SW480 (cell line): ENCODE results near the gene EMX2.

ENCODE experiments used
- DNase-seq: peaks from one replicate; pipeline ENCODE4 v3.0.0-alpha.2; 2016; ENCODE audit warnings: low spot score

Gene EMX2

DNA sequence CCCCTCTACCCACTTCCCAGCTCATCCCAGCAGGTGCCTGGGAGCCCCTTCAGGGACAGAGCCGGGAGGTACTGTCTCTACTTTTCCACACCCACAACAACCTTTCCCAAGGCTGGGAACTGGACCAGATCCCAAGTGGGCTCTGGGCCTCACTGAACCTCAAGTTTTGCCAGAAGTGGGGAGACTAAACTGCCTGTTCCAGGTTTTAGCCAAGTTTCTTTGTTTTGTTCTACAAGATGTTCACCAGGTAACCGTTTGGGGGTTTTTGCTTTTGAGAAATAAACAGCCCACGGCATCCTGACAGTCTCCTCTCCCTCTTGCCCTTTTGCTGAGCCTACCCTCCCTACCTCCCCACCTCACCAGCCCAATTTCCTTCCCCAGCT, 10.6 kb upstream of the EMX2 start:
- DNase-seq, result no peak

DNA sequence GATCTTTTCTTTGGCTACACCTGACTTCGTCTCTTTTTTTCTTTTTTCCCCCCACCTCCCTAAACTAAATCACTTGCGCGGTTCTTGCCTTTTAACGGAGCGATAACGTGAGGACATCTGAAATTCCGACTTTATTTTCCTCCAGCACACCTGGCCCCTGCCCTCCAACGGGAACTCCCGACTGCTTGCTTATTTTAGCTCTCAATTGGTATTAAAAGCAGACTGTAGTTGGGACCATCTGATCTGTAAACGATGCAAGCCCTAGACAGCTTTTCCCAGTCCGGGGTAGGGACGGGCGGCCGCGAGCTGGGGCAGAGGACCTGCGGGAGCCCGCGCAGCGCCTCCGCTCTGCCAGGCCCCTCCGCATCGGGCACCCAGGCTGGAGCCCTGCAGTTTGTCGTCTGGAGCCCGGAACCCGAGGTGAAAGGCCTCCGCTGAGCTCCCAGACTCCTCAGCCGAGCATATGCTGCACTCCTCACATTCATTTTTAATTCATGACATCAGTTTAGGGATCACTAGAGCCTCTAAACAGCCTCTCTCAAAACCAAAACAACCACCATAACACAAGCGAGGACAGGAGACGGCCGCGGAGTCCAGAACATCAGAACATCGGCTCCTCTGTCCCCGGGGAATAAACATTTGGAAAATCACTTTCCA, 10.0 kb upstream of the EMX2 start:
- DNase-seq, result no peak

DNA sequence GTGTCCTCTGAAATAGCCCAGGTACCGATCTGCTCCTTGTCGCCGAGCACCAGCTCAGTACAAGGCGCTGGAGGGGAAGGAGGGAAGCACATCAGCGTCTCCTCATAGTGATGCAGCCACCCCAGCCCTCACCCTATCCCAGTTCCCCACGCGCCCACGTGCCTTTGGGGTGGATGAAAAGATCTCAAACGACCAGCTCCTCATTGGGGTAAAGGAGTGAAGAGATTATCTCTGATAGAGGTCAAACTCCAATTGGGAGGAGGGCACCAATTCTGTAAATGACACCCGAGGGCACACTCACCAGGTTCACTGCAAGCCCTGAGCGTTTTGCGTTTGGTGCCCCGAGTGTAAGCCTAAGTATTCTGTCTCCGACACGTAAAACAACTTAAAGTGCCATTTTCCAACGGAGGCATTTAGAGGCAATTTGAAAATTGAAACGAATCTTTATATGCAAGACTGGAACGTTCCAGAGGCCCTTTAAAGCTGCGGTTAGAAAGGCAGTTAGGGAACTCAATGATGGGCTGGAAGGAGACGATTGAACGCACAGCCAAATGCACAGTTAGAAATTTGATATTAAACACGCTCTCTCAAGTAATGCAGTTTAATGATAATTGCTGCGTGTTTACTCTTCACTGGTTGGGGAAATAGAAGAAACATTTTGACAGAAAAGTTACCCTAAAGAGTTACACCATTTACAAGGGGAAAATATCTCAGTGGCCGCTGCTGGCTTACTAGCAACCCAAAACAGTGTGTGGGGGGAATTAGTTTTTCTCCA, 8.9 kb upstream of the EMX2 start:
- DNase-seq, result no peak

DNA sequence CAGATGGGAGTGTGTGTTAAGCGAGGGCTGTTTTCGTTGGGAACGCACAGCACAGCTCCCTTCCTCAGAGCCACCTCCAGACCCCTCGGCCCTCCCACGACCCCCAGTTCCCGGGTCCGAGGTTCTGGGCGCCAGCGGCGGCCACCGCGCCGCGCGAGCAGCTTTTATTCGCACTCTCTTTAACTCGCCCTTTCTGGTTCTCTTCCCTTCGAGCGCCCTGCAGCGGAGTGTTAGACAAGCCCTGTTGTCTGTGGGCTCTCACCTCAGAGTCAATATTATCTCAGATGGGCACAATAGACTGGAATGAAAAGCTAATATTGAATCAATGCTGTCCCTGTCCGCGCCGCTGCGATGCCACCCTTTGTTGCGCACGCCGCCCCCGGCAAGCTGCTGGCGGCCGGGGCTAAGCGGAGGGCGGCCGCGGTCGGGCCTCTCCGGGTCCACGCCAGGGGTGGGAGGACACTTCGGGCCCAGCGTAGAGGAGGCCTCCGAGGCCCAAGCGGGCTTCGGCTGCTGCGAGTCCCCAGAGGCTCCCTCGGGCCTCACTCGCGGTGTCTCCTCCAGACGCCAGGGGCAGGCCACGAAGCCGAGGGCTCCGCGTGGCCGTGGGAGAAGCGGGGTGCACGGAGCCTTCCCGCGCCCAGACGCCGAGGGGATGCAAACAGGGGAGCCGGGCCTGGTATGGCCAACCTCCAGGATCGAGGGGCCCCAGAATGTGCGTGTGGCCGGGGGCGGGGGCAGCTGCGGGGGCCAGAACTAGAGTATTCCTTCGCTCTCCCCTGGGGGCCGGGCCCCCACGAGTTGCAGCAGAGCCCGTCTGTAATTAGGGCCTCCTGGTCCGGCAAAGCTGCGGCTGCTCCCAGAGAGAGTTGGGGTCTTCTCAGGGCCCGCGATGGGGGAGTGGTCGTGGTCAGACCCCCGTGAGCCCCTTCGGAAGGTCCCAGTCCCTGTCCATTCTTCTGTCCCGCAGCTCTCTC, 7.9 kb upstream of the EMX2 start:
- no peak for DNase-seq

DNA sequence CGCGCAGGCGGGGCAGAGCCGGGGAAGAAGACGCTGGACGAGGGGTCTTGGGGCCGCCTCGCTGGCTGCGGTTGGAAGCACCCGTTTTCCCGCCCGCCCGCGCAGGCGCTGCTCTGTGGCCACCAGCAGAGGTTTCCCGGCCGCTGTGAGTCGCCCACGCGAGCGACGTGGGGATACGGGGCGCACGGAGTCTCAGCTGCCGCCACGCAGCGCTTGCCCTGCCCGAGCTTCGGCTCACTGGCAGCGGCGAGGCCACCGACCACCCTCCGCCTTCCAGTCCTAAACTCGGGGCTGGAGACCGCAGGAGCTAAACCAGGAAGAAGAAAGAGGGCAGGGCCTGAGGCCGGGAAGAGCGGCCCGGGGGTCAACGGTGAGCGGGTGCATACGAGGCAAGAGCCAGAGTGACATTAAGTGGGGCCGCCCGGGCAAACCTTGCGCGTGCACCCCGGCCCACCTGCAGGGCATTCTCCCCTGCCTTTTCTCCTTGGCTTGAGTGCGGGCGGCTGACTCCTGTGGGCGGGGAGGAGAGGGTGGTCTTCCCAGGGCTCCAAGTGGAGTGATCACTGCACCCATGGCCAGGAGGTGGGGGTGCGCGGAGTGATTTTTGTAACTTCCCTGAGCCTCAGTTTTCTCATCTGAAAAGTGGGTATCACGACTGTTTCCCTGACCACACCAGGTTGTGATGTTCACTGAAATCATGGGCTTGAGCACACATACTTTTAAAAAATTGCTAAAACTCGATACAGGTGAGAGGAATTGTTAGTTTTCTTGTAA, 7.1 kb upstream of the EMX2 start:
- no peak for DNase-seq

DNA sequence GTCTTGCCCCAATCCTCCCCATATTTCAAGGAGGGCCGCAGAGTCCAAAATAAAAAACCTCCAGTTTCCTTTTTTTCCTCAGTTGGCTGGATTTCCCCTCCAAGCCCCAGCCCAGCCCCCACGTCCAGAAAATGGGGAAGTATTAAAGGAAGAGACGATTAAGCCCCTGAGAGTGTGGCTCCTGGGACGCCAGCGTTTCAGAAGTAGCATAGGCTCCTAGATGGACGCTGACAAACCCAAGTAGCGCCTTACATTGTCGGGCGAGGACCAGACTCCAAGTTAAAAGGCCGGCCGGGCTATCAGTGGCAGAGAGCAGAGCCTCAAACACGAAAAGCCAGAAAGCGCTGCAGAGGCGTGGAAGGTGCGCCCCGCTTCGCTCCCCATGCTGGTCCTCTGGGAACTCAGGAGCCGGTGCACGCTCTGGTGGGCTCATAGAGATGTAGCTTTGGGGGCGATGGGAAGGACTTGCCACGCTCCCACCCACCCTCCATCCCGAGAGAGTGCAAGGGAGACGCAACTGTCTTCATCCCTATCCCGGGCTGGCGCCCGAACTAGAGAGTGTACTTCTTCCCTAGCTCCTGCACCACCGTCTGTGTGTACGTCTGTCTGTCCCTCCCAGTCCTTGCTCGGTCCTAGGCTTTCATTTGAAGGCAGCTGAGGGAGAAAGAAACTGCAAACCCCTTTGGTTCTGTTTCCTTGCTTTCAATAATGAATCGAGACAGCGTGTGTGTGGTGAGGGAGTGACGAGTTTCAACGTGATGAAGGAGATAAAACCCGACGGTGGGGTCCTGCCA, 6.3 kb upstream of the EMX2 start:
- DNase-seq, result no peak

DNA sequence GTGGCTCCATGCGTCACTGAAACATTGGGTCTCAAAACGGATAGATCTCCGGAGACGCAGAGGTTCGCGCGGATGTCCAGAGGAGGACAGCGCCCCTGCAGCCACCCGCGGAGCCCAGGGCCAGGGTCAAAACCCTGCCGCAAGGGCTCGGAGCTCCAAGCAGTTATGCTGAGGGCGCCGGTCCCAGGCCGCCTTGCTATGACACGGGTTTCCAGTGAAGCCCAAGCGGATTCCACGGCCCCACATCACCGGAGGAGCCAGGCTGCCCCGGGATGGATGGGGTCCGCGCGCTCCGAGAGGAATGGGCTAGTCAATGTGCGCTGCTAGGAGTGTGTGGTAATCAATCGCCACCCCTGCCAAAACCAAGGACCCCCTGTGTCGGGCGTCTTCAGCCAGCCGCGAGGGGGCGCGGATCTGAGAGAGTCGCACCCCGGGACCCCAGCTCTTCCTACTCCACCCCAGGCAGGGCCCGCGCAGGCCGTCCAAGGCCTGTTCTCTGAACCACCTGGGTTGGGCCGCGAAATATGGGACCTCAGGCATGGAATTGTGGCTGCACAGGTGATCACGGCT, 5.6 kb upstream of the EMX2 start:
- DNase-seq, result no peak

DNA sequence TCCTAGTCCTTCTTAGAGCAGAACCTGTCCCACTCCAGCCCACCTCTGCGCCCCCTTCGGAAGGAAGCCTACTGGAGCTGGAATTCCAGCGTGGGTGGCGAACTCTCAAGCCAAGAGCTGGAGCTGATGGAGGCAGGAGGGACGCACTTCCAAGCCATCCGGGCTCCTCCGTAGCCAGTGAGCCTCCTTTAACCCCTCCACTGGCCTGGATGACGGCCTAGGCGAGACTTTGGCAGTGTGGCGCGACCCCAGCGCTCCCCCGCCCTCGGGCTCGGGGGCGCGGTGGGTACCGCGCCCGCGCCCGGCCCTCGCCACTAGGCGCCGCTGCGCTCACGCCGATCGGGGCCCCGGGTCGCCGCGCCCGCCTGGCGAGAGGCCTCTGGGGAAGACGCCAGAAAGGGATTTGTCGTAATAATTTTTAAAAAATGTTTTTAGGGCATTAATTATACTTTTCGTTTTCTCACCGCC, 5.1 kb upstream of the EMX2 start:
- no peak for DNase-seq

DNA sequence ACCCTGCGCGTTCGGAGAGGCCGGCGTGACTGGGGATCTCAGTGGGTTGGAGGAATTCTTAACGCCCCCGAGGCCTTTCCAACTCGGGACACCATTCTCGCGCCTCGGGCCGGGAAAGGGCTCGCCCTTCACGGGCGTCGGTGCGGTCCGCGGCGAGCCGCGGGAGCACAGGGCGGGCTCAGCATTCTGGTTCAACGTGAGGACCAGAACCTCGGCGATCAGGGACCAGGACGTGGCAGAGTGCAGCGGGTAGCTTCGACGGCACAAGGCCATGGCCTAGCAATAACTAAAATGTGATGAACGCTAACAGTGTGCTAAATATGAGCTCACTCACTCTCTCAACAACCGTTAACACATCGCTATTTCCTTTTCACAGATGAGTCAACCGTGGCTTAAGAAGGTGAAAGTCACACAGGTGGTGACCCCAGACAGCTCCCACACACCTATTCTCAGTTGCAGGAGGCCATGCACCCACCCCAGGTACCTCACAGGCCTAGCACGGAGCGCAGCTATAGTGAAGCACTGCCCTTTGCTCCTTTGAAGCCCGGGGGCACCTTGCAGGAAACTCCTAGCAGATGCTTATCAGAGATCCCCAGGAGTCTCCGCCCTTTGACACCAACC, 4.5 kb upstream of the EMX2 start:
- peak; percentile 17 for DNase-seq

GRCh38 chr10:117539361-117539773, 3.2 kb upstream of the EMX2 start:
- no peak for DNase-seq

GRCh38 chr10:117539903-117540639, 2.5 kb upstream of the EMX2 start:
- DNase-seq, result no peak

DNA sequence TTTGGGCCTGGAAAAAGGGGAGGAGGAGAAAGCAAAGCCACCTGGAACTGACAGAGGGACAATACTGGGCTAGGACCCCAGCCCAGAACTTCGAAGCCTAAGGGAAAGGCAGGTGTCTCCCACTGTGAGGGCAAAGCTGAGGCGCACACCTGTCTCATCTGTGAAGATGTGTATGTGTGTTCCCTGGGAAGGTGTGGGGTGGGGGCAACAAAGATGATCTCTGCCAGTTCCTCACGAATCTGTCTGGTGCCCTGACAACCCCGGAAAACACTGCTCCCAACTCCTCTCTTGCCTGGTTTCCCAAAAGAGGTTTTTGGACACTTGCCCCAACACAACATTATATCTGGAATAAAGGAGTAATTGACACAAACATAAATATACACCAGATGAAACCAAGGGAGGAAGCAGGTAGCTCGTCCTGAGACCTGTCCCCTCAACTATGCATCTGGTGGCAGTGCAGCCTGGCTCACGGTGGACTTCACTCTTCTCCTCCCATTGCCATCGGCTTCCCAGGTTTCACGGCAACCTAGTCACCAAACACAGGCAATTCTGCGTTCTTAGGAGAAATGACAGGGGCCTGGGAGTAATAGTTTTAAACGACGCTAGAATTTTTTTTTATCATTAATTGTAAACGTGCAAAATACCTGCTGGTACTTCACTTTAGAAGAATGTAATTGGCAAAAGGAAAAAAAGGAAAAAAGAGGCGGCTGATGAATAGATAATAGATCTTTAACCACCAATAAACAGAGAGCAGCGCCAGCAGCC, 1.7 kb upstream of the EMX2 start:
- no peak for DNase-seq

- no peak for DNase-seq
These were observed 1.1 kb upstream of the EMX2 start for GRCh38 chr10:117541405-117541908.

- no peak for DNase-seq
These were observed 439 bp upstream of the EMX2 start for GRCh38 chr10:117541909-117542705.

DNA sequence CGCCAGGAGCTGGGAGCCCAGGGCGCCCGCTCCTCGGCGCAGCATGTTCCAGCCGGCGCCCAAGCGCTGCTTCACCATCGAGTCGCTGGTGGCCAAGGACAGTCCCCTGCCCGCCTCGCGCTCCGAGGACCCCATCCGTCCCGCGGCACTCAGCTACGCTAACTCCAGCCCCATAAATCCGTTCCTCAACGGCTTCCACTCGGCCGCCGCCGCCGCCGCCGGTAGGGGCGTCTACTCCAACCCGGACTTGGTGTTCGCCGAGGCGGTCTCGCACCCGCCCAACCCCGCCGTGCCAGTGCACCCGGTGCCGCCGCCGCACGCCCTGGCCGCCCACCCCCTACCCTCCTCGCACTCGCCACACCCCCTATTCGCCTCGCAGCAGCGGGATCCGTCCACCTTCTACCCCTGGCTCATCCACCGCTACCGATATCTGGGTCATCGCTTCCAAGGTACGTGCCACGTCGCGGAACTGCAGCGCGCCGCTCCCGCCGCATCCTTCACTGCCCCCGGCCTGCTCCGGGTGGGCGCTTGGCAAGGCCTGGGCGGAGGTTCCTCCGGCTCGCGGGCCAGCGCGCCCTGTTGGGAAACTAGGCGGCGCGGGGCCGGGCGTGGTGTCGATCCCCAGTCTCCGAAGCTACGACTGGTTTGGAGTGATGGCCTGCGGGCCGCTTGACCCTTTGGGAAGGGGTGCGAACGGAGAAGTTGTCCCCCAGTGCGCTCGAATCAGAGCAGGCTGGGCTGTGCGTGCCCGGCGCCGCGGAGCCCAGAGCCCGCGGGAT, 868 bp downstream of the EMX2 start:
- no peak for DNase-seq

DNA sequence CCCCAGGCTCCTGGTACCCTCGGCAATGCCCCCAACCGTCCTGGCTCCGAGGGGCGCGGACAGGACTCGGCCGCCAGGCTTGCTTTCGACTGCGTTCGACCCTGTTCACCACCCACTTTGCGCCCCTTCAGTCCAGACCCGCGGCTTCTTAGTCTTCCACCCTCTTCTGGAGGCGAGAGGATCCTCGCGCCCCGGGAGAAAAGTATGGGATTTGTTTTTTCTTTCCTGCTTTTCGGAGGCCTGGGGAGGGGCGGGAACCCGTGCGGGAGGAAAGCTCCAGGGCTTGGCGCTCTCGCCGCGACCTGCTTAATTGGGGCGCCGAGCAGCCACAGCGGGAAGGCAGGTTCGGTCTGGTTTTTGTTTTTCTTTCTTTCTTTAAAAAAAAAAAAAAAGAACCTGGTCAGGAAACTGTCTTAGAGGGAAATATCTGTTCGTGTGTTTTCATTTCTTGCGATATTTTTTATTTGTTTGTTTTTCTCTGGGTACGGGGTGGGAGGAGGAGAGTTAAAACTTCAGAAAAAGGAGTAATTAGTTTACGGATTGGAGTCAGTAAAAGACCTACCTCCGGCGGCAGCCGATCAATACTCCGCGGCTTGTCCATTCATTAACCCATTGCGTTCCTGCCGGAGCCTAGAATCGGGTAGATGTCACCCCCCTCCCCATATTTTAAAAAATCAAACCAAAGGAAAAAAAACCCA, 1.6 kb downstream of the EMX2 start:
- DNase-seq, result no peak
